AG09319 (cell line): ENCODE data around the gene CLDN5.

Experiments used
- DNase-seq: peaks from one replicate; pipeline ENCODE4 v3.0.0-alpha.2; 2010; ENCODE audit warnings: low read depth; ENCODE audit errors: extremely low read depth
- TF ChIP-seq, protein P1 (sequence below): IDR thresholded peaks from 2 replicates; pipeline ENCODE4 v1.5.1; 2011; ENCODE audit warnings: low read depth, mild to moderate bottlenecking, inconsistent platforms, low read length, moderate library complexity

The CLDN5 gene

DNA sequence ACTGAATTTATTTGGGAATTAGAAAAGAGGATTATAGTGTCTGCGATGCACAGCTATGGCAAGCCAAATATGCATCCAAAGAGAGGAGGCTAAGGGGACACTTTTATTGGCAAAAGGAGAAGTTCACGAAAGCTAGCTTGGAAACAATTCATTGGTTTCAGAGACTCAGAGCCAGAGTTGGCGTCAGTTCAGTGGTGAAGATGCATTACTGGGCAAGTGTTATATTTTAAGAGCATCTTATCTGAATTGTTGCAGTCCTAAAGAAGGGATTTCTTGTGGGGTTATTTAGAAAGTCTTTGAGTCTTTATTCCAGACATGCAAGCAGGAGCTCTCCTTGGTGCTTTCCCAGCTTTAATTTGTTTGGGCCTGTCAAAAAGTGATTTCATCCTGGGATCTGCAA is 15.0 kb downstream of the CLDN5 start:
- TF ChIP-seq, protein P1, sequence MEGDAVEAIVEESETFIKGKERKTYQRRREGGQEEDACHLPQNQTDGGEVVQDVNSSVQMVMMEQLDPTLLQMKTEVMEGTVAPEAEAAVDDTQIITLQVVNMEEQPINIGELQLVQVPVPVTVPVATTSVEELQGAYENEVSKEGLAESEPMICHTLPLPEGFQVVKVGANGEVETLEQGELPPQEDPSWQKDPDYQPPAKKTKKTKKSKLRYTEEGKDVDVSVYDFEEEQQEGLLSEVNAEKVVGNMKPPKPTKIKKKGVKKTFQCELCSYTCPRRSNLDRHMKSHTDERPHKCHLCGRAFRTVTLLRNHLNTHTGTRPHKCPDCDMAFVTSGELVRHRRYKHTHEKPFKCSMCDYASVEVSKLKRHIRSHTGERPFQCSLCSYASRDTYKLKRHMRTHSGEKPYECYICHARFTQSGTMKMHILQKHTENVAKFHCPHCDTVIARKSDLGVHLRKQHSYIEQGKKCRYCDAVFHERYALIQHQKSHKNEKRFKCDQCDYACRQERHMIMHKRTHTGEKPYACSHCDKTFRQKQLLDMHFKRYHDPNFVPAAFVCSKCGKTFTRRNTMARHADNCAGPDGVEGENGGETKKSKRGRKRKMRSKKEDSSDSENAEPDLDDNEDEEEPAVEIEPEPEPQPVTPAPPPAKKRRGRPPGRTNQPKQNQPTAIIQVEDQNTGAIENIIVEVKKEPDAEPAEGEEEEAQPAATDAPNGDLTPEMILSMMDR: no peak
- no peak for DNase-seq

DNA sequence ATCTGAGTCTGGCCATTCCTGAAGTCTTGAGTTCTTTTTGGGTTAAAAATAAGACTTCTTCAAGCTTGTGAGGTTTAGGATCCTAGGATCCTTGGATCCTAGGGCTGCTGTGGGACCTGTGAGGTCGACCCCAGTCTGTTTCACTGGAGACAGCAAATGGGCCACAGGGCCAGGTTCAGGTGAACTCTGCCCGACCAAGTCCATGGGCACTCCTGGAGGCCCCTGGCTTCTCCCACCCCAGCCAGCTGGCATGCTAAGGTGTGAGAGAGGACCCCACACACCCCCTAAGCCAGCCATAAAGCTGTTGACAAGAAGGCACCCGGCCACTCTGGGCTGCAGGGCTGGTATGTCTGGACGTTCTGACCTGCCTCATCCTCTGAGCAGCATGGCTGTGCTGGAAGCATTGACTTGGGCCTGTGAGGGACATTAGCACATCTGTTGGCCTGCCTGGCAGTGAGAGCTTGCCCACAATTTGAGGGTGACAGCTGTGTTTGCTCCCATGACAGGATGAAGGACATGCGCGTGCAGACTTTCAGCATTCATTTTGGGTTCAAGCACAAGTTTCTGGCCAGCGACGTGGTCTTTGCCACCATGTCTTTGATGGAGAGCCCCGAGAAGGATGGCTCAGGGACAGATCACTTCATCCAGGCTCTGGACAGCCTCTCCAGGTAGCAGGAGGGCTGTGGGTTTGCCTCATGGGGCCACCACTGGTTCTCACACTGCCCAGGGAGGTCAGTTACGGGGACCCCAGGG is 16.0 kb downstream of the CLDN5 start:
- TF ChIP-seq, protein P1: no peak
- no peak for DNase-seq

DNA sequence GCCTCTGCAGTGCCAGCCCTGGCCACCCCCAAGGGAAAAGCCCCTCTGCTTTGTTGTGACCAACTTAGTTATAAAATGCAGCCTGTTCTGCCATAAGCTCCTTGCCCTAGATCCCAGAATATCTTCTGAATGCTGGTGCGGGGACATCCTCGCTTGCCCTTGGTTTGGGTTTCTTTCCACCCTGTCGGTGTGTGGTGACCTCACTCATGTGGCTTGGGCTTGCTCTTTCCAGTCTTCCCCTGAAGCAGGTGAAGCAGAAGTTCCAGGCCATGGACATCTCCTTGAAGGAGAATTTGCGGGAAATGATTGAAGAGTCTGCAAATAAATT is 16.7 kb downstream of the CLDN5 start:
- DNase-seq: no peak
- TF ChIP-seq, protein P1: no peak

DNA sequence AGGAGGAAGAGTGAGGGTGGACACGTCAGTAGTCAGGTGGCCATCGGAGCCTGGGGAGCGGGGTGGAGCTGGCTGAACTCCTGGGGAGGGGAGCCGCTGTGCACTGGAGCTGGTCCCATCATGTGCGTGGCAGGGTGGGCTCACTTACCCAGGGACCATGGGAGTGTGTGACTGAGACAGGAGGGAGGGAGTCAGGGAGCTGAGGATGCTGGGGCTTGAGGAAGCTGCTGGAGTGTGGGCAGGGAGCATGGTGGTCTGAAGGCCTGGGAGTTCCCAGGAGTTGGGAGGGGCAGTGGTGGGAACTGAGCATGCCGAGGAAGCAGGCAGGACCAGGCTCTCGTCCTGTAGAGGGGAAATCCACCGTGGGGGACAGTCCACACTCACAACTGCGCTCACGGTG is 18.0 kb downstream of the CLDN5 start:
- DNase-seq: no peak
- TF ChIP-seq, protein P1: no peak

DNA sequence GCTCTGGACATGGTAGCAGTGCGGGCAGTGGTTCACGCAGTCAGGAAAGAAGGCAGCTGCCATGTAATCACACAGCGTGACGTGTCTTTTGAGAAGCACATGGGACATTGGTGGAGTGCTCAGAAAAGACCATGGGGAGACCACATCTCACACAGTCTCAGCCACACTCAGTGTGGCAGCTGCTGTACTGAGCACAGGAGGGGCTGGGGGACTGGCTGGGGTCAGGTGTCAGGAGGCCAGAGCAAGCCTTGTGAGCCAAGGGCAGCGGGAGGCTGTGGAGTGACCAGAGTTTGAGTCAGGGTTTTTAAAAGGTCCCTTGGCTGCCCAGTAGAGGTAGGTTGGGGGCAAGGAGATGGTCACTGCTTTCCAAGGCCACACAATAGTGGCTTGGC is 18.5 kb downstream of the CLDN5 start:
- no peak for DNase-seq
- TF ChIP-seq, protein P1: no peak

DNA sequence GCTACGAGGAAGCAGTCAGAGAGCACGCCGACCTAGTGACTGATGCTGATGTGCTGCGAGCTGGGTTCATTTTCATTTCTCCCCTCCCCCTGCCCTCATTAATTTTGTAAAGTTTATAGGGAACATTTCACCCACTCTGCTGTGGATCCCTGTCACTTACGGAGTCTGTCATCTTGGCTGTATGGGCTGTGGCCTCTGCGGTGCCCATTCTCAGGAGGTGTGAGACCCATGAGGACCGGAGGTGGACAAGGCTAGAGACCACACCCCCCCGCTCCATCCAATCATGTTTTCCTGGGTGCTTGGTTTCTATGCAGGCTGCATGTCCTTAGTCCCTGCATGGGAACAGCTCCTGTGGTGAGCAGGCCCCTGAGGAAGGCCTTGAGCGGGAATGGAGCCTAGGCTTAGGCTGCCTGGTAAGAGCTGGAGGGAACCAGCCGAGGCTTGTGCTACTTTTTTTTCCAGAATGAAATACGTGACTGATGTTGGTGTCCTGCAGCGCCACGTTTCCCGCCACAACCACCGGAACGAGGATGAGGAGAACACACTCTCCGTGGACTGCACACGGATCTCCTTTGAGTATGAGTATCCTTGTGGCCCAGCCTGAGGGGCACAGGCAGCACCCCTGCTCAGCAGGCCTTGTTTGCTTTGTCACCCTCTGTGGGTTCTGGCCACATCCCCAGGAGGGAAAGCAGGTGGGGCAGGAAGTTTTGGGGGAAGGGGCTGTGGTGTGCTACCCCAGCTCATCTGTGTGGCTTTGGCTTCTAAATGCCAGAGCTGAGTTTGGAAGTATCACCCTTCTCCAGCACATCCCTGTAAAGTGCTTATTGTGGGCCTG is 19.1 kb downstream of the CLDN5 start:
- TF ChIP-seq, protein P1: no peak
- DNase-seq: no peak

DNA sequence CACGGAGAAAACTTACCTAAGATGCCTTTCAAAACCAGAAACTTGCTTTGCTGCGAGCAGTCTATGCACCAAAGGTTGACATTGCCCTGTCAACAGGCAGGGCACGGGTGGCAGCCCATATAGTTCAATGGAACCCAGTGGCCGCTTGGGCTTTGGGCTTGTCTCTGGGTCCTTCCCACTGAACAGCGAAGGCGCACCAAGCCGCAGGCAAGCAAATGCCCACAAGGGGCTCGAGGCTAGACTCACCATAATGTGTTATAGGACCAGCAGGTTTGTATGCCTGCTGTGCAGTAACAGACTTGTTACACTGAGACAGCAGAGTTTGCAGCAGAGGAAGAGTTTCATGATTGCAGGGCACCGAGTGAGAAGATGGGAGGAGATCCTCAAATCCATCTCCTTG is 20.3 kb downstream of the CLDN5 start:
- TF ChIP-seq, protein P1: no peak
- DNase-seq: no peak
